ENCODE measurements around the gene STXBP6. TPM values are rescaled to one million over a fixed set of nuclear protein-coding genes. Genes with fewer than 3 reads are reported as not detected.
"Not testable (repeated sequence)": the region's sequence is repeated elsewhere in the genome, so short reads cannot be mapped to it uniquely, and the experiment has no call there.

Gene STXBP6
- total RNA-seq, 2 experiments from 2014 or later, result 0.10 to 0.34 TPM

- ChIA-PET CTCF (no interaction called here), POLR2A (no interaction called here)
These were observed 260.5 kb downstream of the STXBP6 start for GRCh38 chr14:24789378-24789884.

DNA sequence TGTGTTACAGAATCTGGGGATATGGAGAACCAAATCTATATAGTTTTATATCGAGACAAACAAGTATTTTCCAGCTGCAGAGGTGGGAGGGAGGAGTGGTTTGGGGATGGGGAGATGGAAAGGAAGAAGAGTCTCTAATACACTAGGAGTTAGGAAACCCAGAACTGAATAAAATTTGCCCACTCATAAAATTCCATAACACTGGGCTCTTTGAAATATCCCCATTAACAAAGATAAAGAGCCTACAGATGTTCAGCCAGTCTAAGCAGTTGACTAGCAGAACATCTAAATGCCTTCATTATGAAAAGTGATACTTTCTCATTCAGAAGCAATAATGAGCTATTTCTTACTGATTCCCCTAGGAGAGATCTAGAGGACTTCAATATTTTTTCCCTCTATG, 264.2 kb downstream of the STXBP6 start:
- ChIA-PET POLR2A (no interaction called here), CTCF (no interaction called here)

GRCh38 chr14:24784981-24785380, 265.0 kb downstream of the STXBP6 start:
- ChIA-PET POLR2A (no interaction called here), CTCF (no interaction called here)

DNA sequence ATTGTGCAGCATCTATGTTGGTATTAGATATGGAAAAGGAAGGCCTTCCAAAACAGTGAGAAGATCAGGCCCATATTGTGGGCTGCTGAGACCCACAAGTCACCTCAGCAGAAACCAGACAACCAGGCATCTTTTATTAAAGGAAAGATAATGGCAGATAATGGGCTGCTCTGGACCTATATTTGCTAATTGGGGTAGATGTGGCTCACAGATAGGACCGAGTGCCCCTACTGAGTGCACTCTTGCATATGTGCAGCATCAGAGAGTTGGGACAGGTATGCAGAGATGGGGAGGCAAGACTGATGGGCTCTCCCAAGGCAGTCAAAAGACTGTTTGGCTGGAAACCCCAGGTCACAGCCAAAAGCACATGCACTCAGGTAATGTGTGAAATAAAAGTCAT, 266.2 kb downstream of the STXBP6 start:
- ChIA-PET POLR2A (no interaction called here), CTCF (no interaction called here)

DNA sequence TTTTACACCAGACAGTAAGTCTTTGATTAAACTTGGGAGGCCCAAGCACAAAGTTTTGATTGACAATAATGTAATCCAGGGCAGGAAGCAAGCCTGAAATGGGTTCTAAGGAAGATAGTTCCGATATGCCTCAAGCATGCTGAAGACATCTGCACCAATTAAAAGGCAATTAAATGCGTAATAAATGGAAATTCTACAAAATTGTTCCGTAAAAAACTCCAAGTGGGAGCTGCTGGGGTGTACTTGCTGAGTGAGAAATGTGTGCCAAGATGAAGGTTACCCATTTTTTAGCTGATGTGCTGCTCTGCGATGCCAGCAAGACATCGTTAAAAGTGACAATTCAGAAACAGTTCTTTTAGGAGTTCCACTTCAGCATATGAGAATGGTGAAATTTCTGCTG, 269.7 kb downstream of the STXBP6 start:
- POLR2A ChIA-PET, result no interaction called here
- CTCF ChIA-PET, result no interaction called here

GRCh38 chr14:24777678-24778077, 272.3 kb downstream of the STXBP6 start:
- ChIA-PET POLR2A (no interaction called here), CTCF (no interaction called here)

- CTCF ChIA-PET, result no interaction called here
- POLR2A ChIA-PET, result no interaction called here
These were observed 274.0 kb downstream of the STXBP6 start for GRCh38 chr14:24775950-24776349.

- POLR2A ChIA-PET, result no interaction called here
- CTCF ChIA-PET, result no interaction called here
These were observed 275.6 kb downstream of the STXBP6 start for GRCh38 chr14:24774187-24774915.

DNA sequence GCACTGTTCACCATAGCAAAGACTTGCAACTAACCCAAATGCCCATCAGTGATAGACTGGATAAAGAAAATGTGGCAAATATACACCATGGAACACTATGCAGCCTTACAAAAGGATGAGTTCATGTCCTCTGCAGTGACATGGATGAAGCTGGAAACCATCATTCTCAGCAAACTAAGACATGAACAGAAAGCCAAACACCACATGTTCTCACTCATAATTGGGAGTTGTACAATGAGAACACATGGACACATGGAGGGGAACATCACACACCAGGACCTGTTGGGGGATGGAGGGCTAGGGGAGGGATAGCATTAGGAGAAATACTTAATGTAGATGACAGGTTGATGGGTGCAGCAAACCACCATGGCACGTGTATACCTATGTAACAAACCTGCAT, 276.4 kb downstream of the STXBP6 start:
- POLR2A ChIA-PET, CTCF ChIA-PET: not testable (repeated sequence)

DNA sequence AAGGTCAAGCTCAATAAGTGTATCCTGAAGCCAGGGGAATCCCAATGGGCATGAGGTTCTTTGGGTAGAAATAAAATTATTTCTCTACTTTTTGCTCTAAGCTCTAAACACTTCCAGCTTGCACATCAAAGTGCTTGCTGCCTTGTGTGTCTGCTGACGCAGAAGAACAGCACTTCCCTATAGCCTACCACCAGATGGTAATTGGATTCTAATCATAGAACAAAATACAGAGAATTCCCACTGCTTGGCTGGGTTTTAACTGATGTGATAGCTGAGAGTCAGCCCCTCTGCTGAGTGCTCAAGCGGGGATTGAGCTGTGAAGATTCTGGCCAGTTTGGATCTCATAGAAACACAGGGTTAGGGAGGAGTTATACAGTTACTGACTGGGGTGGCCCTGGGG, 283.5 kb downstream of the STXBP6 start:
- ChIA-PET CTCF (interaction anchor here (0.8 kb wide), 1 partner anchor 161 kb away, joined by 3 read pairs; no protein-coding TSS in a partner anchor), POLR2A (no interaction called here)

DNA sequence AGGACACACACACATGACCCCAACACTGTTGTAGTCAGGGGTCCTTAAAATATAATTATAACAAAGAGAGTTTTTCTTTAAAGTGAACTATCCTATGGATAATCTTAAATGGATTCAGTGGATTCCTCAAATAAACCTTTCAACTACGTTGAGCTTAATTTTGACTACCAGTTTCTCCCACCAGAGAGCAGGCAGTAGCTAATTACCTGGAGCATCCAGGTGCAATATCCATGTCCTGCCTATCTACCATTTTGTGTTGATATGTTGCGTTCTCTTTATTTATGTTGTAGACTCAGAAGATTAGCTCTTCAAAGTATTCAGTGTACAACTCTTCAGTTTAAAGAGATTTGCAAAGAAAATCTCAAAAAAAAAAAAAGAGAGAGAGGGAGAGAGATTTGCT, 288.8 kb downstream of the STXBP6 start:
- ChIA-PET CTCF (no interaction called here), POLR2A (no interaction called here)

Measured in activated CD8-positive, alpha-beta memory T cell treated with anti-CD3 and anti-CD28 coated beads for 36 hours (primary cell).